ENCODE measurements around the gene GNAS-AS1.

GRCh38 chr20:58868795-58869194 is 18.1 kb upstream of the GNAS-AS1 start:
- TF ChIP-seq POLR2AphosphoS5 (IDR thresholded peaks at IDR 0.05) (no peak), CTCF (IDR thresholded peaks at IDR 0.05) (no peak)
